DND-41 (cell line): ENCODE measurements around the gene TMEM250.

Experiments
- ATAC-seq: fragments of 200-7000 bp; cut with Tn5 transposase; 3 replicates; pipeline ENCODE4 v1.9.1; 2021; ENCODE audit warnings: low read depth; ENCODE audit not compliant: insufficient read depth
- DNase-seq: peaks from one replicate; pipeline ENCODE4 v3.0.0-alpha.2; 2020
- H2AFZ ChIP-seq: 2 replicates; pipeline ENCODE4 v1.6.0; 2012; ENCODE audit warnings: low read depth, low read length
- H3K27ac ChIP-seq: 2 replicates; pipeline ENCODE4 v1.5.1; 2012; ENCODE audit warnings: low read length, inconsistent platforms
- H3K27me3 ChIP-seq: fragments of 200-600 bp; sonication (generic); 2 replicates; pipeline ENCODE4 v1.6.0; 2012; ENCODE audit warnings: low read length, mild to moderate bottlenecking, inconsistent platforms; ENCODE audit not compliant: insufficient read depth, poor library complexity
- H3K36me3 ChIP-seq: 2 replicates; pipeline ENCODE4 v1.5.1; 2012; ENCODE audit warnings: low read length, inconsistent platforms; ENCODE audit not compliant: insufficient read depth
- H3K4me1 ChIP-seq: 2 replicates; pipeline ENCODE4 v1.5.1; 2012; ENCODE audit warnings: mild to moderate bottlenecking, low read length; ENCODE audit not compliant: insufficient read depth
- H3K4me2 ChIP-seq: 2 replicates; pipeline ENCODE4 v1.6.0; 2012; ENCODE audit warnings: mild to moderate bottlenecking, moderate library complexity, low read length, inconsistent platforms; ENCODE audit not compliant: insufficient read depth
- H3K4me3 ChIP-seq, 2 experiments: fragments of 200-600 bp in 1 of 2; shearing (Covaris generic) in 1 of 2; 2 replicates each; pipeline ENCODE4 v1.5.1; 2012 to 2016; ENCODE audit warnings: inconsistent platforms in 2 of 2, low read length in 2 of 2, mild to moderate bottlenecking in 2 of 2, low read depth in 1 of 2, moderate library complexity in 1 of 2
- H3K79me2 ChIP-seq: 2 replicates; pipeline ENCODE4 v1.6.0; 2012; ENCODE audit warnings: low read length, inconsistent platforms; ENCODE audit not compliant: insufficient read depth
- H3K9ac ChIP-seq: 2 replicates; pipeline ENCODE4 v1.6.0; 2012; ENCODE audit warnings: low read depth, mild to moderate bottlenecking, inconsistent platforms, low read length, moderate library complexity
- H3K9me3 ChIP-seq: 2 replicates; pipeline ENCODE4 v1.5.1; 2012; ENCODE audit warnings: low read length, moderate library complexity, mild to moderate bottlenecking, inconsistent platforms; ENCODE audit not compliant: insufficient read depth, severe bottlenecking
- H4K20me1 ChIP-seq: 2 replicates; pipeline ENCODE4 v1.6.0; 2012; ENCODE audit warnings: low read length; ENCODE audit not compliant: insufficient read depth
- EZH2 ChIP-seq: IDR thresholded peaks from 3 replicates; pipeline ENCODE4 v1.6.1; 2012; ENCODE audit warnings: borderline replicate concordance, low read depth, mild to moderate bottlenecking, moderate library complexity, low read length, inconsistent platforms; ENCODE audit not compliant: severe bottlenecking
- TF ChIP-seq, protein P1 (sequence below): IDR thresholded peaks from 2 replicates; pipeline ENCODE4 v1.5.1; 2012; ENCODE audit warnings: borderline replicate concordance, low read length, moderate library complexity, mild to moderate bottlenecking; ENCODE audit not compliant: poor library complexity, severe bottlenecking; ENCODE audit errors: extremely low read depth

The TMEM250 gene

DNA sequence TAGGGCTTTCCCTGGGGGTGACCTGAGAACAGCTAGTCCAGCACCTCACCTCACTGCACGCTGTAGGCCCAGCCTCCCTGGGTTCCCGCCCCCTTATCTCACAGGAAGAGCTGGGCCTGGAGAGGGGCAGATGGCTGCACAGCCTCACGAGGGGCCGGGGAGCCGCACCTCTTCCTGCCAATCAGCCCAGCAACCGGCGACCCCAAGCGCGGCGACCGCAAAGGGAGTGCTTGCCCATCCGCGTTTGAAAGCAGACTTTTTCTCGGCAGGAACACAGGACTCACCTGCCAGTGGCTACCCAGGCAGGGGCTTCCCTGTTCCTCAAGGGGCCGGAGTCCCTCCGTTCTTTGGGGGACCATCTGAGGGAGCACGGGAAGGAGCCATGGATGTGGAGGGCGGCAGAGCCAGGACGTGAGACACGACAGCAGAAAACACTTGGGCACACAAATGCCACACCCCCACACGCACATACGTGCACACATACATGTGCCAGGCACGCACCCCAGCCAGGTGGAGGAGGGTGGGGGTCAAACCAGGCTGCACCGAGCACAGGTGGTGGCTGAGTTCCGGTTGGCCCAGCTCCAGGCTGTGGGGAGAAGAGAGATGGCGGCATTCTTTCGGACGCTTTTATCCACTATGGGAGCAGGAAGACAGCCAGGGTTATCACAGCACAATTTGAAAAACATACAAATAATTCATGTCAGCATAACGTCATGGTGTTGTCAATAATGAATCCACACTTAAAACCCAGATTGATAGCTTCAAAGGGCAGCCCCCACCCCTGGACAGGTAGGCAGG, 11.3 kb downstream of the TMEM250 start:
- Histone ChIP-seq H2AFZ (no peak overlapping the region), H3K4me3 (no peak overlapping the region), H3K27ac (peak overlapping the region; percentile 59; the same call in 1 of the 2 replicates), H3K9me3 (no peaks in the 10 kb centered on the region), H3K79me2 (no peaks in the 10 kb centered on the region), H4K20me1 (no peaks in the 10 kb centered on the region; the same call in 1 of the 2 replicates), H3K9ac (peak overlapping the region; percentile 21; the same call in 1 of the 2 replicates), H3K4me1 (peaks cover 37% of the 10 kb centered on the region), H3K36me3 (no peaks in the 10 kb centered on the region), H3K27me3 (no peaks in the 10 kb centered on the region), H3K4me2 (peak overlapping the region; percentile 22; the same call in 1 of the 2 replicates)
- DNase-seq: peak; percentile 53
- TF ChIP-seq EZH2: no peak
- TF ChIP-seq, protein P1, sequence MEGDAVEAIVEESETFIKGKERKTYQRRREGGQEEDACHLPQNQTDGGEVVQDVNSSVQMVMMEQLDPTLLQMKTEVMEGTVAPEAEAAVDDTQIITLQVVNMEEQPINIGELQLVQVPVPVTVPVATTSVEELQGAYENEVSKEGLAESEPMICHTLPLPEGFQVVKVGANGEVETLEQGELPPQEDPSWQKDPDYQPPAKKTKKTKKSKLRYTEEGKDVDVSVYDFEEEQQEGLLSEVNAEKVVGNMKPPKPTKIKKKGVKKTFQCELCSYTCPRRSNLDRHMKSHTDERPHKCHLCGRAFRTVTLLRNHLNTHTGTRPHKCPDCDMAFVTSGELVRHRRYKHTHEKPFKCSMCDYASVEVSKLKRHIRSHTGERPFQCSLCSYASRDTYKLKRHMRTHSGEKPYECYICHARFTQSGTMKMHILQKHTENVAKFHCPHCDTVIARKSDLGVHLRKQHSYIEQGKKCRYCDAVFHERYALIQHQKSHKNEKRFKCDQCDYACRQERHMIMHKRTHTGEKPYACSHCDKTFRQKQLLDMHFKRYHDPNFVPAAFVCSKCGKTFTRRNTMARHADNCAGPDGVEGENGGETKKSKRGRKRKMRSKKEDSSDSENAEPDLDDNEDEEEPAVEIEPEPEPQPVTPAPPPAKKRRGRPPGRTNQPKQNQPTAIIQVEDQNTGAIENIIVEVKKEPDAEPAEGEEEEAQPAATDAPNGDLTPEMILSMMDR: no peak
- no peak; the same call in 2 of the 3 replicates for ATAC-seq

DNA sequence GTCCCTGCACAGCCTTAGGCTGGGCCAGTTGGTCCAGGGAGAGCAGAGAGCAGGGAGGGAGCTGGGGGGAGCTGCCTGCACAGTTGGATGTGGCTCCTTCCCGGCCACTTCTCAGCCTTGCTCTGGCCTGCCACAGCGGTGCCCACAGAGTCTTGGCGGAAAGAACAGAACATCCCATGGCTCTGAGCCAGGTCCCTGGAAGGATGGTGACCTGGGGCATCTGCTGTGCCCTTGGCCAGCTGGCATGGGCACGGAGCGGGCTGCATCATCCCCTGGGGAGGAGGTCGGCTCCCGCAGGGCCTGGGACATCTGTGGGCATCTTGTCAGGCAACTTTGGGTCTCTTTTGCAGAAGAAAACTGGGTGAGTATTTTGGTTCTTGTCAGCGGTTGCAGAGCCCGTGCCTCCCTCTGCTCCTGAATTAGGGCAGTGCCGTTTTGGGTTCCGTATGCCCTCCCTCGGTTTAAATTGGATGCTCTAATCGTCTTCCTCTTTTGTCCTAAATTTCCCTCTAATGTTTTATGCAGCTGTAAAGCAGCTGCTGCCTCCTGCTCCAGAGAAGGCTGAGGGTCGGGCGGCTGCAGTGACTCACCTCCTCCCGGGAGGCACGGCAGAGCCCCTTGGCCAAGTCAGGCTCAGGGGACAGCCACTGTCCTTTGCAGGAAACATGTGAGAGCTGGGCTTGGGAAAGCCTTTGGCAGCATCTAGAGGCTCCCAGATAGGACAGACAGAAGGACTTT, 13.1 kb downstream of the TMEM250 start:
- H3K79me2 ChIP-seq: no peaks in the 10 kb centered on the region
- no peaks in the 10 kb centered on the region for H3K36me3 ChIP-seq
- H3K9me3 ChIP-seq: no peaks in the 10 kb centered on the region
- no peak overlapping the region for H3K4me2 ChIP-seq
- no peak overlapping the region for H2AFZ ChIP-seq
- no peak for TF ChIP-seq EZH2
- TF ChIP-seq, protein P1: no peak
- H4K20me1 ChIP-seq: no peaks in the 10 kb centered on the region; the same call in 1 of the 2 replicates
- no peak for DNase-seq
- no peak for ATAC-seq
- no peak overlapping the region for H3K9ac ChIP-seq
- H3K4me1 ChIP-seq: peaks cover 32% of the 10 kb centered on the region
- H3K27me3 ChIP-seq: no peaks in the 10 kb centered on the region
- H3K4me3 ChIP-seq: no peak overlapping the region
- no peak overlapping the region for H3K27ac ChIP-seq

DNA sequence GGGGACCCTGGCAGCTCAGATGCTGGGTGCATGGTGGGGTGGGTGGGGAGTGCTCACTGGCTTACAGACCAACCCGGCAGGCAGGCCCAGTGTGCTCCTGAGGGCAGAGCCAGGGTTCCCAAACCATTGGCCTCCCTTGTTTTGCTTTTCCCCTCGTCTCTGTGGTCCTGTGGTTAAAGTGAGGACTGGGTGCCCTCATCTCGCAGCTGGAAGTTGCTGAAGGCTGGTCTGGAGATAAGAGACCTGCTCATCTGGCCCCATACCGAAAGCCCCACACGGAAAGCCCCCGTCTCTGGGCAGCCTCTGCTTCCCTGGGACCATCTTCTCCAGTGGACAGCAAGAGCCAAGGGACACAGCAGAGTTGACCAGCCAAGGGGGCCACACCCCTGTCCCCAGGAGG, 13.8 kb downstream of the TMEM250 start:
- TF ChIP-seq, protein P1: no peak
- no peak for TF ChIP-seq EZH2
- H3K9me3 ChIP-seq: no peaks in the 10 kb centered on the region
- no peaks in the 10 kb centered on the region for H3K36me3 ChIP-seq
- H3K4me2 ChIP-seq: no peak overlapping the region
- no peaks in the 10 kb centered on the region for H3K27me3 ChIP-seq
- ATAC-seq: no peak
- H2AFZ ChIP-seq: no peak overlapping the region
- no peaks in the 10 kb centered on the region for H3K79me2 ChIP-seq
- DNase-seq: no peak
- H3K27ac ChIP-seq: no peak overlapping the region
- no peak overlapping the region for H3K4me3 ChIP-seq
- no peak overlapping the region for H3K9ac ChIP-seq
- peaks cover 26% of the 10 kb centered on the region for H3K4me1 ChIP-seq
- H4K20me1 ChIP-seq: no peaks in the 10 kb centered on the region; the same call in 1 of the 2 replicates
